Esophagus muscularis mucosa (tissue), 4 donors: ENCODE results near the gene ALDH3A2.

ENCODE experiments used
- CTCF ChIP-seq, 3 experiments: fragments of 200-600 bp in 2 of 3; fragments of 450-650 bp in 1 of 3; sonication (generic) in 2 of 3; IDR thresholded peaks; one replicate each; pipeline ENCODE4 v1.5.1; 2017 to 2019; ENCODE audit warnings: antibody characterized with exemption in 3 of 3, mild to moderate bottlenecking in 2 of 3, moderate library complexity in 1 of 3
- EP300 ChIP-seq: sonication (generic); formaldehyde crosslinking; IDR thresholded peaks from one replicate; pipeline ENCODE4 v1.6.1; 2017; ENCODE audit warnings: antibody characterized with exemption
- POLR2A ChIP-seq: fragments of 450-650 bp; IDR thresholded peaks from one replicate; pipeline ENCODE4 v1.6.1; 2017; ENCODE audit warnings: antibody characterized with exemption, moderate library complexity, mild to moderate bottlenecking, low read depth
- POLR2AphosphoS5 ChIP-seq, 2 donors: sonication (generic); formaldehyde crosslinking; IDR thresholded peaks; one replicate each; pipeline ENCODE4 v1.6.1; 2017; ENCODE audit warnings: antibody characterized with exemption in 2 of 2

- TF ChIP-seq CTCF (IDR thresholded peaks at IDR 0.05) (no peak), EP300 (no peak), POLR2A (no peak), POLR2AphosphoS5 (IDR thresholded peaks at IDR 0.05) (no peak)
Observed at GRCh38 chr17:19720210-19720475, 71.6 kb downstream of the ALDH3A2 start.
